Heart left ventricle (tissue), 13 donors: ENCODE data around the gene FHIP2A.

Experiments
- CTCF ChIP-seq, 12 donors: fragments of 200-600 bp; sonication (generic) in 4 of 12; IDR thresholded peaks; one replicate each; pipeline versions ENCODE4 v1.5.0 to v1.8.0; 2018 to 2022; ENCODE audit warnings: antibody characterized with exemption in 12 of 12, mild to moderate bottlenecking in 5 of 12
- POLR2A ChIP-seq, 2 donors: fragments of 450-650 bp; IDR thresholded peaks; one replicate each; pipeline ENCODE4 v1.6.1; 2017; ENCODE audit warnings: antibody characterized with exemption in 2 of 2, mild to moderate bottlenecking in 2 of 2, moderate library complexity in 2 of 2
- donor health status: ischemic (EF 13 %, LVEDD 7.1; RV severe dilation, severe dysfunction).
- donor health status: DM: no; HTN: yes; CAD: no.
- donor health status: DM: no; HTN: no; CAD: no.
- donor health status: ischemic (EF 25% LVEDD 6.9; RV normal size, moderate dysfunction).
- donor health status: ischemic (EF 25% LVEDD 5.7; RV mildly dilated, moderate dysfunction).
- donor health status: ischemic (EF 35%, LVEDD 5.7; RV mildly dilated, moderate dysfunction).
- donor health status: nonischemic (EF 11% LVEDD 7.7; RV severe dilation, severe dysfunction).
- donor health status: DM: yes; HTN: yes; CAD: no.
- donor health status: PGD.
- donor health status: ischemic (EF 29% LVEDD 5.4; RV normal size, mild dysfunction).
- donor health status: nonischemic (EF 23%, LVEDD 6.1; RV moderate dilation, normal function).

GRCh38 chr10:114773197-114773532 is 48.4 kb upstream of the FHIP2A start:
- TF ChIP-seq POLR2A (IDR thresholded peaks at IDR 0.05) (no peak), CTCF (IDR thresholded peaks at IDR 0.05) (no peak)
